WTC11 (cell line): Measurements from ENCODE around the gene OMD. TPM values are rescaled to one million over a fixed set of nuclear protein-coding genes. Genes with fewer than 3 reads are reported as not detected.

Experiments used
- ATAC-seq: fragments of 200-7000 bp; cut with Tn5 transposase; 2 replicates; pipeline ENCODE4 v1.10.0; 2021; ENCODE audit warnings: mild to moderate bottlenecking, moderate library complexity
- CTCF ChIA-PET: fragments of 300-600 bp; sonication (Branson Sonifier 250); formaldehyde crosslinking; loops from one replicate; lab custom pipeline; 2021; ENCODE audit warnings: antibody characterized with exemption; lab: Charles Lee
- POLR2A ChIA-PET: fragments of 350-600 bp; sonication (Branson Sonifier 250); formaldehyde crosslinking; loops from one replicate; lab custom pipeline; 2021; ENCODE audit warnings: antibody characterized with exemption; lab: Charles Lee
- DNase-seq: peaks from one replicate; pipeline ENCODE4 v3.0.0; 2021; ENCODE audit warnings: low spot score
- H3K27ac Mint-ChIP-seq: 2 replicates; pipeline ENCODE4 v1.8.0; 2021; ENCODE audit warnings: mixed read lengths
- H3K27me3 Mint-ChIP-seq: 2 replicates; pipeline ENCODE4 v1.8.0; 2021; ENCODE audit warnings: low read depth, mild to moderate bottlenecking, moderate library complexity, mixed read lengths
- H3K36me3 Mint-ChIP-seq: 2 replicates; pipeline ENCODE4 v1.8.0; 2021; ENCODE audit warnings: mixed read lengths
- H3K4me1 Mint-ChIP-seq: 2 replicates; pipeline ENCODE4 v1.8.0; 2022; ENCODE audit warnings: mixed read lengths
- H3K4me3 Mint-ChIP-seq: 2 replicates; pipeline ENCODE4 v1.8.0; 2021; ENCODE audit warnings: mild to moderate bottlenecking, moderate library complexity, mixed read lengths
- H3K9me3 Mint-ChIP-seq: 2 replicates; pipeline ENCODE4 v1.8.0; 2021; ENCODE audit warnings: mixed read lengths
- ATF1 ChIP-seq: sonication (generic); formaldehyde crosslinking; IDR thresholded peaks from 2 replicates; pipeline ENCODE4 v1.8.1; 2023; ENCODE audit warnings: mild to moderate bottlenecking, moderate library complexity, missing genetic modification reagents
- CDX4 ChIP-seq: fragments of 250-450 bp; sonication (Bioruptor Pico); IDR thresholded peaks from 2 replicates; pipeline ENCODE4 v1.9.0; 2021; ENCODE audit warnings: moderate library complexity, mild to moderate bottlenecking, inconsistent platforms, borderline replicate concordance
- ELF4 ChIP-seq: sonication (generic); formaldehyde crosslinking; IDR thresholded peaks from 2 replicates; pipeline ENCODE4 v1.8.1; 2022; ENCODE audit warnings: low read depth, mild to moderate bottlenecking, moderate library complexity, missing genetic modification reagents
- FOXP4 ChIP-seq: sonication (generic); formaldehyde crosslinking; IDR thresholded peaks from 2 replicates; pipeline ENCODE4 v1.8.0; 2022; ENCODE audit warnings: mild to moderate bottlenecking, missing genetic modification reagents
- GABPB1 ChIP-seq: sonication (generic); formaldehyde crosslinking; IDR thresholded peaks from 2 replicates; pipeline ENCODE4 v1.8.1; 2023; ENCODE audit warnings: mild to moderate bottlenecking, missing genetic modification reagents
- IRF1 ChIP-seq: sonication (generic); formaldehyde crosslinking; IDR thresholded peaks from 2 replicates; pipeline ENCODE4 v1.8.0; 2023; ENCODE audit warnings: missing genetic modification reagents
- KAT7 ChIP-seq: sonication (generic); formaldehyde crosslinking; IDR thresholded peaks from 2 replicates; pipeline ENCODE4 v1.8.1; 2023; ENCODE audit warnings: missing genetic modification reagents, mild to moderate bottlenecking, borderline replicate concordance
- NR1H2 ChIP-seq: sonication (generic); formaldehyde crosslinking; IDR thresholded peaks from 2 replicates; pipeline ENCODE4 v1.9.0; 2021; ENCODE audit warnings: mild to moderate bottlenecking, moderate library complexity, missing genetic modification reagents
- NR3C1 ChIP-seq: sonication (generic); formaldehyde crosslinking; conservative IDR thresholded peaks from 2 replicates; pipeline ENCODE4 v1.8.1; 2023; ENCODE audit warnings: low read depth, mild to moderate bottlenecking, missing genetic modification reagents
- OVOL2 ChIP-seq: fragments of 250-450 bp; sonication (Bioruptor Pico); IDR thresholded peaks from 2 replicates; pipeline ENCODE4 v1.9.0; 2021; ENCODE audit warnings: mild to moderate bottlenecking, borderline replicate concordance
- SOX15 ChIP-seq: fragments of 250-450 bp; sonication (Bioruptor Pico); IDR thresholded peaks from 2 replicates; pipeline ENCODE4 v1.9.0; 2021; ENCODE audit warnings: mild to moderate bottlenecking
- TP53 ChIP-seq: sonication (generic); formaldehyde crosslinking; IDR thresholded peaks from 2 replicates; pipeline ENCODE4 v1.8.1; 2023; ENCODE audit warnings: mild to moderate bottlenecking, missing genetic modification reagents
- ZNF281 ChIP-seq: sonication (generic); formaldehyde crosslinking; IDR thresholded peaks from 2 replicates; pipeline ENCODE4 v1.8.0; 2023; ENCODE audit warnings: mild to moderate bottlenecking, missing genetic modification reagents
- total RNA-seq: library from RNA; stranded (reverse); gene quantifications from 3 replicates; pipeline ENCODE4 v1.2.3, GENCODE V29; 2021
- TF ChIP-seq, protein P1 (sequence below): fragments of 250-450 bp; sonication (Bioruptor Pico); IDR thresholded peaks from 2 replicates; pipeline ENCODE4 v2.1.2; 2022; ENCODE audit warnings: mild to moderate bottlenecking, moderate library complexity
- TF ChIP-seq, protein P2 (sequence below): sonication (generic); formaldehyde crosslinking; IDR thresholded peaks from 2 replicates; pipeline ENCODE4 v1.8.0; 2022; ENCODE audit warnings: missing genetic modification reagents

The OMD gene
- total RNA-seq, 1 experiment from 2014 or later, result not detected

GRCh38 chr9:92408747-92409478, 15.4 kb downstream of the OMD start:
- ATAC-seq (no peak), DNase-seq (no peak)
- Mint-ChIP-seq H3K4me1 (peaks cover 6% of the 10 kb centered on the region; the same call in 1 of the 2 replicates), H3K36me3 (no peaks in the 10 kb centered on the region), H3K27ac (no peak overlapping the region), H3K4me3 (no peak overlapping the region), H3K27me3 (no peaks in the 10 kb centered on the region), H3K9me3 (peaks cover 5% of the 10 kb centered on the region)
- POLR2A ChIA-PET, result no interaction called here
- TF ChIP-seq, protein P1, sequence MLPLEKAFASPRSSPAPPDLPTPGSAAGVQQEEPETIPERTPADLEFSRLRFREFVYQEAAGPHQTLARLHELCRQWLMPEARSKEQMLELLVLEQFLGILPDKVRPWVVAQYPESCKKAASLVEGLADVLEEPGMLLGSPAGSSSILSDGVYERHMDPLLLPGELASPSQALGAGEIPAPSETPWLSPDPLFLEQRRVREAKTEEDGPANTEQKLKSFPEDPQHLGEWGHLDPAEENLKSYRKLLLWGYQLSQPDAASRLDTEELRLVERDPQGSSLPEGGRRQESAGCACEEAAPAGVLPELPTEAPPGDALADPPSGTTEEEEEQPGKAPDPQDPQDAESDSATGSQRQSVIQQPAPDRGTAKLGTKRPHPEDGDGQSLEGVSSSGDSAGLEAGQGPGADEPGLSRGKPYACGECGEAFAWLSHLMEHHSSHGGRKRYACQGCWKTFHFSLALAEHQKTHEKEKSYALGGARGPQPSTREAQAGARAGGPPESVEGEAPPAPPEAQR, result no peak
- TF ChIP-seq OVOL2 (CRISPR knock-in tag) (no peak), ATF1 (CRISPR knock-in tag) (no peak), NR3C1 (CRISPR knock-in tag) (no peak), FOXP4 (CRISPR knock-in tag) (no peak), TP53 (CRISPR knock-in tag) (no peak), CDX4 (CRISPR knock-in tag) (no peak), IRF1 (CRISPR knock-in tag) (no peak), ZNF281 (CRISPR knock-in tag) (no peak), ELF4 (CRISPR knock-in tag) (no peak), KAT7 (CRISPR knock-in tag) (no peak)
- TF ChIP-seq, protein P2, sequence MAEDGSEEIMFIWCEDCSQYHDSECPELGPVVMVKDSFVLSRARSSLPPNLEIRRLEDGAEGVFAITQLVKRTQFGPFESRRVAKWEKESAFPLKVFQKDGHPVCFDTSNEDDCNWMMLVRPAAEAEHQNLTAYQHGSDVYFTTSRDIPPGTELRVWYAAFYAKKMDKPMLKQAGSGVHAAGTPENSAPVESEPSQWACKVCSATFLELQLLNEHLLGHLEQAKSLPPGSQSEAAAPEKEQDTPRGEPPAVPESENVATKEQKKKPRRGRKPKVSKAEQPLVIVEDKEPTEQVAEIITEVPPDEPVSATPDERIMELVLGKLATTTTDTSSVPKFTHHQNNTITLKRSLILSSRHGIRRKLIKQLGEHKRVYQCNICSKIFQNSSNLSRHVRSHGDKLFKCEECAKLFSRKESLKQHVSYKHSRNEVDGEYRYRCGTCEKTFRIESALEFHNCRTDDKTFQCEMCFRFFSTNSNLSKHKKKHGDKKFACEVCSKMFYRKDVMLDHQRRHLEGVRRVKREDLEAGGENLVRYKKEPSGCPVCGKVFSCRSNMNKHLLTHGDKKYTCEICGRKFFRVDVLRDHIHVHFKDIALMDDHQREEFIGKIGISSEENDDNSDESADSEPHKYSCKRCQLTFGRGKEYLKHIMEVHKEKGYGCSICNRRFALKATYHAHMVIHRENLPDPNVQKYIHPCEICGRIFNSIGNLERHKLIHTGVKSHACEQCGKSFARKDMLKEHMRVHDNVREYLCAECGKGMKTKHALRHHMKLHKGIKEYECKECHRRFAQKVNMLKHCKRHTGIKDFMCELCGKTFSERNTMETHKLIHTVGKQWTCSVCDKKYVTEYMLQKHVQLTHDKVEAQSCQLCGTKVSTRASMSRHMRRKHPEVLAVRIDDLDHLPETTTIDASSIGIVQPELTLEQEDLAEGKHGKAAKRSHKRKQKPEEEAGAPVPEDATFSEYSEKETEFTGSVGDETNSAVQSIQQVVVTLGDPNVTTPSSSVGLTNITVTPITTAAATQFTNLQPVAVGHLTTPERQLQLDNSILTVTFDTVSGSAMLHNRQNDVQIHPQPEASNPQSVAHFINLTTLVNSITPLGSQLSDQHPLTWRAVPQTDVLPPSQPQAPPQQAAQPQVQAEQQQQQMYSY (CRISPR knock-in tag), result no peak
- CTCF ChIA-PET, result no interaction called here

DNA sequence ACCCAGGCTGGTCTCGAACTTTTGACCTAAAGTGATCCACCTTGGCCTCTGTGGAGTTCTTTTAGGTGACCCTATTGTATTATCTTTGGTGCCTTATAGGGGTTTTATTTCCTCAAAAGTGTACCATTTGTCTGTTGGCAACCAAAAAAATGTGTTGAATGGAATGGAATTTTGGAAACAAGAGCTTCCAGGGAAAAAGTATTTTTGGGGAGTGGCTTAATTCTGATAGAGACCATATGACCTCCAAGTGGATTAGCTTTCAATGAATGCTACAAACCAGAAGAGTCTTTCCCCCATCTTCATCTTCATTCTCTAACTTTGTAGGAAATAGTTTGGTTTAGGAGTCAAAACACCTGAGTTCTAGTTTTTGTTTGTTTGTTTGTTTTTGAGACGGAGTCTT, 16.5 kb downstream of the OMD start:
- Mint-ChIP-seq H3K4me3 (no peak overlapping the region), H3K27me3 (no peaks in the 10 kb centered on the region), H3K36me3 (no peaks in the 10 kb centered on the region), H3K9me3 (peaks cover 5% of the 10 kb centered on the region), H3K27ac (no peak overlapping the region), H3K4me1 (peaks cover 6% of the 10 kb centered on the region; the same call in 1 of the 2 replicates)
- ChIA-PET CTCF (no interaction called here), POLR2A (no interaction called here)
- ATAC-seq (no peak), DNase-seq (no peak)
- TF ChIP-seq SOX15 (CRISPR knock-in tag) (no peak), NR1H2 (no peak), GABPB1 (CRISPR knock-in tag) (no peak)
